OCI-LY1 (cell line): ENCODE results near the gene IDH3A.

Experiments used
- H2AFZ ChIP-seq: fragments of 200-600 bp; sonication (generic), shearing (Covaris generic); 2 replicates; pipeline ENCODE4 v1.6.0; 2014; ENCODE audit warnings: antibody characterized with exemption, mild to moderate bottlenecking, low read length
- H3F3A ChIP-seq: fragments of 200-600 bp; sonication (generic), shearing (Covaris generic); 2 replicates; pipeline ENCODE4 v1.6.0; 2014; ENCODE audit warnings: mild to moderate bottlenecking, antibody characterized with exemption, low read length, moderate library complexity; ENCODE audit not compliant: insufficient read depth
- H3K27ac ChIP-seq: fragments of 200-600 bp; sonication (generic); 2 replicates; pipeline ENCODE4 v1.5.1; 2014; ENCODE audit warnings: low read length, mixed run types, mild to moderate bottlenecking, low read depth; ENCODE audit not compliant: poor library complexity, severe bottlenecking
- H3K27me3 ChIP-seq: fragments of 200-600 bp; sonication (generic); 2 replicates; pipeline ENCODE4 v1.6.0; 2014; ENCODE audit warnings: antibody characterized with exemption, mild to moderate bottlenecking, low read length, moderate library complexity; ENCODE audit not compliant: insufficient read depth
- H3K36me3 ChIP-seq: fragments of 200-600 bp; sonication (generic); 2 replicates; pipeline ENCODE4 v1.6.1; 2014; ENCODE audit warnings: mild to moderate bottlenecking, antibody characterized with exemption, low read length, moderate library complexity, mixed read lengths; ENCODE audit not compliant: insufficient read depth
- H3K4me1 ChIP-seq: fragments of 200-600 bp; sonication (generic); 2 replicates; pipeline ENCODE4 v1.5.1; 2014; ENCODE audit warnings: mild to moderate bottlenecking, low read length, moderate library complexity; ENCODE audit not compliant: insufficient read depth, severe bottlenecking
- H3K4me2 ChIP-seq: fragments of 200-600 bp; sonication (generic), shearing (Covaris generic); 2 replicates; pipeline ENCODE4 v1.6.1; 2014; ENCODE audit warnings: low read length
- H3K4me3 ChIP-seq: fragments of 200-600 bp; sonication (generic); 2 replicates; pipeline ENCODE4 v1.5.1; 2014; ENCODE audit warnings: low read length, low read depth, mild to moderate bottlenecking, mixed read lengths; ENCODE audit not compliant: poor library complexity, severe bottlenecking
- H3K79me2 ChIP-seq: fragments of 200-600 bp; shearing (Covaris generic); 2 replicates; pipeline ENCODE4 v1.6.1; 2016; ENCODE audit warnings: mixed run types, low read length, mixed read lengths; ENCODE audit not compliant: insufficient read depth
- H3K9ac ChIP-seq: fragments of 200-600 bp; sonication (generic), shearing (Covaris generic); 2 replicates; pipeline ENCODE4 v1.6.1; 2014; ENCODE audit warnings: mild to moderate bottlenecking, low read length, mixed read lengths
- H3K9me2 ChIP-seq: fragments of 200-600 bp; sonication (generic), shearing (Covaris generic); 2 replicates; pipeline ENCODE4 v1.6.1; 2014; ENCODE audit warnings: low read depth, mild to moderate bottlenecking, low read length, mixed read lengths
- H3K9me3 ChIP-seq: fragments of 200-600 bp; shearing (Covaris generic); 2 replicates; pipeline ENCODE4 v1.6.1; 2014; ENCODE audit warnings: low read length, mixed read lengths
- H4K20me1 ChIP-seq: fragments of 200-600 bp; sonication (generic), shearing (Covaris generic); 2 replicates; pipeline ENCODE4 v1.6.0; 2016; ENCODE audit warnings: mild to moderate bottlenecking, low read length; ENCODE audit not compliant: insufficient read depth
- EZH2 ChIP-seq: fragments of 200-600 bp; sonication (generic), shearing (Covaris generic); IDR thresholded peaks from 2 replicates; pipeline ENCODE4 v1.8.0; 2017; ENCODE audit warnings: borderline replicate concordance, mixed run types, mild to moderate bottlenecking, antibody characterized with exemption, low read length, moderate library complexity, mixed read lengths
- TF ChIP-seq, protein P1 (sequence below): fragments of 200-600 bp; sonication (generic), shearing (Covaris generic); IDR thresholded peaks from 2 replicates; pipeline ENCODE4 v1.5.1; 2017; ENCODE audit warnings: mild to moderate bottlenecking, antibody characterized with exemption, low read length, moderate library complexity, mixed read lengths

IDH3A gene

DNA sequence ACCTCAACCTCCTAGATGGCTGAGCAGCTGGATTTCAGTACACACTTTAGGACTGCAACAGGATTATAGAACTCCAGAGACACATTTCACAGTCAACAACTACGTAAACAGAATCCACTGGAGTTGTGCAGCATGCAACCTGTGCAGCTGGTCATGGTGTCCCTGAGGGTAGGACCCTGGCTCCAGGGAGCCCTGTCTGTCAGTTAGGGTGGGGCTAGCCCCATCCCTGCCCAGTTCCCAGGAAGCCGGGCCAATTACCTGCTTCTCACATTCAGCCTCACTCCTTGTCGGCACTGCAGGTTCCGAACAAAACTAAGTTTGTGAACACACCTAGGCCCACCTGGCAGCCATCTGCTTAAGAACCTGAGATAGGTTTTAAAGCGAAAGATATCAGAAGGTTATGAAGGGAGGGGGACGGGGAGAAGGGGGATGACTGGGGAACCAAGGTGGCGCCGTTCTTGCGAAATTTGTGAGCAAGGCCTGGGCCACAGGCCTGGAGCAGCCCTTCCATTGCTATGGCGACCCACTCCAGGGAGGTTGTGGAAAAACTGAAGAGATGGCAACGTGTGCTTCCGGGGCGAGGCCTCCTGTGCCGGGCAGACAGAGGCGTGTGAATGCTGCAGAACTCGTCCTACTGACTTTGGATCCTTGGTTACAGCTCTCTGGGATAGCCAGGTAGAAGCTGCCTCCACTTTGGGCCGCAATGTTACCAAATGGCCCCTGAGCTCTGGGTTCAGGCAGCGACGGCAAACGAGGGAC lies 59.9 kb downstream of the IDH3A start:
- H3K4me1 ChIP-seq = no peaks in the 10 kb centered on the region
- no peaks in the 10 kb centered on the region for H3K79me2 ChIP-seq
- no peak overlapping the region for H3K4me2 ChIP-seq
- H3K36me3 ChIP-seq = no peaks in the 10 kb centered on the region
- 0 out of 2 replicates have a peak, but pooled peaks cover 5% of the 10 kb centered on the region for H3K27me3 ChIP-seq
- no peaks in the 10 kb centered on the region for H3K9me3 ChIP-seq
- H3K4me3 ChIP-seq = no peak overlapping the region
- H3K9me2 ChIP-seq = no peaks in the 10 kb centered on the region
- H2AFZ ChIP-seq = no peak overlapping the region
- H3K9ac ChIP-seq = no peak overlapping the region
- no peak overlapping the region for H3K27ac ChIP-seq
- H3F3A ChIP-seq = no peaks in the 10 kb centered on the region
- TF ChIP-seq, protein P1, sequence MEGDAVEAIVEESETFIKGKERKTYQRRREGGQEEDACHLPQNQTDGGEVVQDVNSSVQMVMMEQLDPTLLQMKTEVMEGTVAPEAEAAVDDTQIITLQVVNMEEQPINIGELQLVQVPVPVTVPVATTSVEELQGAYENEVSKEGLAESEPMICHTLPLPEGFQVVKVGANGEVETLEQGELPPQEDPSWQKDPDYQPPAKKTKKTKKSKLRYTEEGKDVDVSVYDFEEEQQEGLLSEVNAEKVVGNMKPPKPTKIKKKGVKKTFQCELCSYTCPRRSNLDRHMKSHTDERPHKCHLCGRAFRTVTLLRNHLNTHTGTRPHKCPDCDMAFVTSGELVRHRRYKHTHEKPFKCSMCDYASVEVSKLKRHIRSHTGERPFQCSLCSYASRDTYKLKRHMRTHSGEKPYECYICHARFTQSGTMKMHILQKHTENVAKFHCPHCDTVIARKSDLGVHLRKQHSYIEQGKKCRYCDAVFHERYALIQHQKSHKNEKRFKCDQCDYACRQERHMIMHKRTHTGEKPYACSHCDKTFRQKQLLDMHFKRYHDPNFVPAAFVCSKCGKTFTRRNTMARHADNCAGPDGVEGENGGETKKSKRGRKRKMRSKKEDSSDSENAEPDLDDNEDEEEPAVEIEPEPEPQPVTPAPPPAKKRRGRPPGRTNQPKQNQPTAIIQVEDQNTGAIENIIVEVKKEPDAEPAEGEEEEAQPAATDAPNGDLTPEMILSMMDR = no peak
- no peak for TF ChIP-seq EZH2
- H4K20me1 ChIP-seq = no peaks in the 10 kb centered on the region

DNA sequence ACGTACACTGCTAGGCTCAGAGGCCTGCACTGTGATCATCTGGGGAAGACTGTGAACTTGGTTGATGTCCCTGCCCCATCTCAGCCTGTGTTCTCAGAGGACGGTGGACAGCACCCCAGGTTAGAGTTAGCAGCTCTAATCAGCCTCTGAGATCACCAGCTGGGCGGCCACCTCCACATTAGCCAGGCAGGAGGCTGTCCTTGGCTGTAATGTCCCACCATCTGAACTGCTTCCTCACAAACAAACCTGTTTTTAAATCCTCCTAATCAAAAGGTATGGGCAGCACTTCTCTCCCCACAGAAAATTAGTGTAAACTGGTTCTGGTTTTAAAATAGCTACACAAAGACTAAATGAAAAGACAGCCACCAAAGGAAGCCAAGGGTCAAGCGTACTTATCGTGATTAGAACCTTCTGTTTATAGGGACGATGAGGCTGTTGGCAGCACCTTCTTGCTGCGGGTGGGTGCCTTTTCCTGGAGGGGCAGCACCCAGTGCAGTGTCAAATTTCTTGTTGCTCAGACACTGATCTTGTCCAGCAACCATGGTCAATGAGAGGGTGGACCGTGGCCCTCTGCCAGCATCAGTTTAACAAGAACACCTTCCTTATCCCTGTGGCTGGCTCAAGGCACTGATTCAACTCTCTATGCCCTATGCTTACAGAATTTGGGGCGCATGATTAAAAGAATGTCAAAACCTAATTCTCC lies 60.6 kb downstream of the IDH3A start:
- no peaks in the 10 kb centered on the region for H3K4me1 ChIP-seq
- no peaks in the 10 kb centered on the region for H3F3A ChIP-seq
- no peak for TF ChIP-seq EZH2
- TF ChIP-seq, protein P1 = no peak
- no peak overlapping the region for H3K9ac ChIP-seq
- no peak overlapping the region for H3K4me2 ChIP-seq
- no peaks in the 10 kb centered on the region for H3K36me3 ChIP-seq
- no peaks in the 10 kb centered on the region for H3K79me2 ChIP-seq
- H2AFZ ChIP-seq = no peak overlapping the region
- H3K9me3 ChIP-seq = no peaks in the 10 kb centered on the region
- H3K27ac ChIP-seq = no peak overlapping the region
- 0 out of 2 replicates have a peak, but pooled peaks cover 5% of the 10 kb centered on the region for H3K27me3 ChIP-seq
- no peaks in the 10 kb centered on the region for H3K9me2 ChIP-seq
- no peaks in the 10 kb centered on the region for H4K20me1 ChIP-seq
- no peak overlapping the region for H3K4me3 ChIP-seq

DNA sequence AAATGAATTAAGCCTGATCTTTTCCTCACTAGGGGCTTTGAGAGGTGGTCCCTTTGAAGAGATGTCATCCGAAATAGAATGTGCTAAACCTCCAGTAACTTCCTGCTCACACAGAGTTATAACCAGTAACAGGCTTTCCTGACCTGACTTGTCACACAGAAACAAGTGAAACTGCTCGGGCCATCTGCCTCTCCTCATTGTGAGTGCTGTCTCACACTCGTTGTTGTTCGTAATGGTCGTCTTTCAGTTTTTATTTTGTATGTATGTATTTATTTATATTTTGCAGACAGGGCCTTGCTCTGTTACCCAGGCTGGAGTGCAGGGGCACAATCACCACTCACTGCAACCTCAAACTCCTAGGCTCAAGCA lies 61.2 kb downstream of the IDH3A start:
- Histone ChIP-seq H2AFZ (no peak overlapping the region), H3K27ac (no peak overlapping the region), H3K9me3 (no peaks in the 10 kb centered on the region), H3K9ac (no peak overlapping the region), H3K4me2 (no peak overlapping the region), H3K4me1 (no peaks in the 10 kb centered on the region), H3K9me2 (no peaks in the 10 kb centered on the region), H3K4me3 (no peak overlapping the region), H3F3A (no peaks in the 10 kb centered on the region), H3K79me2 (no peaks in the 10 kb centered on the region), H3K27me3 (0 out of 2 replicates have a peak, but pooled peaks cover 5% of the 10 kb centered on the region), H4K20me1 (no peaks in the 10 kb centered on the region), H3K36me3 (no peaks in the 10 kb centered on the region)
- TF ChIP-seq EZH2 = no peak
